ENCODE results near the gene JPH4. TPM values are rescaled to one million over a fixed set of nuclear protein-coding genes. Genes with fewer than 3 reads are reported as not detected.

The JPH4 gene
- total RNA-seq (2022; extraction: Qiagen RNA extraction): 0.06 to 0.10 TPM (median 0.08 TPM) in 5 replicates

DNA sequence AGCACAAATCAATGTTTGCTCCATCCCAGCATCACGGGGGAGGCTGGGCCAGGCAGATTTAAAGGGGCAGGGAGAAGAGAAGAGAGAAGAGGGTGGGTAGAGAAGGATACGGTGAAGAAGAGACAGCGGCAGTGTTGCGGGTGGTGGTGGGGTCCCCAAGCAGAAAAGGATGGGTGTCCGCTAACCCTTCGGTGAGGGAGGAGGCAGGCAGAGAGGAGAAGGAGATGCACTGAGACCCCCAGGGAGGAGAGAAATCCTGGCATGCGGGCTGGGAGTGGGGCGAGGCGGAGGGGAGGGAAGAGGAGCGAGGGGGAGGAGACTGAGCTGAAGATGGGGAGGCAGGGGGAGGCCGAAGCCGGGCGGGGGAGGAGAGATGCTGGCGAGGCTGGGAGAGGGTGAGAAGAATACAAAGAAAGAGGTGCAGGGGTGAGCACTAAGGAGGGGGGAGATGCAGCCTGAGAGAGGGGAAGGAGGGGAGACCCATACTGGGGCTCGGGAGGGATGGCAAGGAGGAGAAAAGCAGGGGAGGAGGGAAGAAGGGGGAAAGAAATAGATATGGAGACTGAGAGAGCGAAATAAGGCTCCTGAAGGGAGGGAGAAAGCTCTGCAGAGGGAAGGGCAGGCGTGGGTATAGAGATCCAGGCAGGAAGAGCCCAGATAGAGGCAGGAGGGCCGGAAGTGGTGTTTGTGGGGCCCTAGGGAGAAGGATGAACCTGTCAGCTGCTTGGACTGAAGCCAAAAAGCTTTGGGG is at the start of gene JPH4:
Gene JPH4 (minus strand): TSS at position 231 of the 751 bp plus-strand sequence. CDS start 1,337 bp downstream, outside the sequence.

DNA sequence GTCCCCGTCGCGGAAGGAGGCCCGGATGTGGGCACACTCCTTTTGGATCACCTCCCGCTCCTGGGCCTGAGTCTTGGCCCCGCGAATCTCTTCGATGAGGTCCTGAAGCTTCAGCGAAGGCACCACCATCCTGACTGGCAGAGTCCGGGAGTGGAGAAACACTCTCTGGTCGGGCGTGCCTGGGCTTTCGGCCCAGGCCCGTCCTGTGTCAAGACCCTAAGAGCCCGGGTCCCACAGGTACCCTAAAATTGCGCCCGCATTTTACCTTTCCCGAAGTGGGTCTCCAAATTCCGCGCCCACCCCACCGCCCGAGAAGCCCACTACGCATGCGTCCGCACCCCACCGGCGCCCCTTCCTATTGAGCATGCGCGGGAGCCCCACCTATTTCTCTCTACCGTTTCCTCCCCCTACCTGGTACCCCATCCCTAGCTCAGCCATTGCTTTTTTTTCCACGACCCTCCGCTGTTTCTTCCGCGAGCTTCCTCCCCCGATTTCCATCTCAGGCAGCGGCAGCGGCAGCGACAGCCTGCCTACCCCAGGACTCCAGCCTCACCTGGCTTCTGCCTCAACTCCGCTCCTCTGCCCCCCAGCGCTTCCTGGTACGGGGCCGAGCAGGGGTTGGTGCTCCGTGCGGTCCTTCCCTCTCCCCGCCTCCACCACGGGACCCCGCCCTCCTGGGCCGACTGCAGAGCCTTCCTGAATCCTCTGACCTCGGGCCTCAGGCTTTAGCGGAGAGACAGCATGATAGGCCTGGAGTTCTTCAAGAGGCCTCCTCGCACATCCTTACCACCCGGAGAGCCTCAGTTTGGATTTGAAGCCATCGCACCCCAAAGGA is 11.2 kb downstream of the JPH4 start, which contains the start of gene AP1G2:
Gene AP1G2 (minus strand): TSS at position 606 of the 835 bp plus-strand sequence. CDS start 477 bp downstream, at position 129.

GRCh38 chr14:23555882-23556699 is 22.5 kb downstream of the JPH4 start, which contains the start of gene THTPA:
Gene THTPA (plus strand): TSS chr14:23556271. CDS start chr14:23556758, 487 bp downstream.

DNA sequence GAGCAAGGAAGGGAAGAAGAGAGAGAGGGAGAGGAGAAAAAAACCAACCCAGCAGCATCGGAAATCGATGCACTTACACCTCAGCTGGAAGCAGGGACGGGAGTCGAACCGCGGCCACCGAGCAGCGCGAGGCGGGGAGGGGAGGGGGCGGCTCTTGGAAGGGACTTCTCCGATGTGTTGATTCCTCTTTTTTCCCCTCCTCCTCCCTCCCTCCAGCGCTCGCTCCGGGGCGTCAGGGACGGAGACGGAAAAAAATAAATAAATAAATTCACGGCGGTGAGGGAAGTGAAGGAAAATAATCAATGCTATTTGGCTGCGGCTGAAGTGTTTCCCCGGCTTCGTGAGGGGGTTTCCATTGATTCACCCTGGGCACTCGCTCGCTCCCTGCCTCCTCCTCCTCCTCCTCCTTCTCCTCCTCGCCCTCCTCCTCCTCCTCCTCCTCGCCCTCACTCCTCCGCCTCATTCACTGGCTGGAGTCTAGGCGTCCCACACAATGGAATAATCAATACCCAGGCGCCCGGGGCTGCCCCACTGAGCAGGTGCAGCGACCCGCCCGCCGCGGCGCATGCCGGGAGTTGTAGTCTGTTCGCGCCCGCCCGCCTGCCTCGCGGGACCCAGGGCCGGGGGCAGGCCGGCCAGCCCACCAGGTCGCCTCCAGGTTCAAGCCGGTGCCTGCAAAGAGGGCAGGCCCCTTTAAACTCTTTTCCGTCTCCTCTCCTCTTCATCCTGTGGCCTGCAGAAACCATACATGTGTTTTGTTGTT is 27.1 kb downstream of the JPH4 start, which contains the start of gene ZFHX2:
Gene ZFHX2 (minus strand): TSS at position 500 of the 763 bp plus-strand sequence. CDS start 16,440 bp downstream, outside the sequence.

Other genes starting within 250 kb of the JPH4 start
- gene SLC22A17, start 225.9 kb downstream of the JPH4 start, total RNA-seq (2022; extraction: Qiagen RNA extraction): 5.8 to 7.4 TPM (median 6.1 TPM) in 5 replicates
- not detected in 5 replicates for gene EFS, start 213.6 kb downstream of the JPH4 start, total RNA-seq (2022; extraction: Qiagen RNA extraction)
- not detected in 5 replicates for gene IL25, start 206.0 kb downstream of the JPH4 start, total RNA-seq (2022; extraction: Qiagen RNA extraction)
- gene CMTM5, start 201.7 kb downstream of the JPH4 start, total RNA-seq (2022; extraction: Qiagen RNA extraction): not detected in 5 replicates
- 0.03 to 0.16 TPM (median 0.12 TPM) in 5 replicates for gene MYH6, start 170.5 kb downstream of the JPH4 start, total RNA-seq (2022; extraction: Qiagen RNA extraction)
- 0.01 TPM in 1 of 5 replicates, not detected in the others for gene MYH7, start 143.1 kb downstream of the JPH4 start, total RNA-seq (2022; extraction: Qiagen RNA extraction)
- gene NGDN, start 109.1 kb downstream of the JPH4 start, total RNA-seq (2022; extraction: Qiagen RNA extraction): 59.7 to 66.1 TPM (median 62.3 TPM) in 5 replicates
- 0.73 to 1.1 TPM (median 0.82 TPM) in 5 replicates for gene ZFHX2, start 27.0 kb downstream of the JPH4 start, total RNA-seq (2022; extraction: Qiagen RNA extraction)
- gene THTPA, start 22.5 kb downstream of the JPH4 start, total RNA-seq (2022; extraction: Qiagen RNA extraction): 11.5 to 16.5 TPM (median 13.3 TPM) in 5 replicates
- 37.6 to 51.5 TPM (median 41.7 TPM) in 5 replicates for gene AP1G2, start 11.0 kb downstream of the JPH4 start, total RNA-seq (2022; extraction: Qiagen RNA extraction)
- gene DHRS2, start 57.6 kb upstream of the JPH4 start, total RNA-seq (2022; extraction: Qiagen RNA extraction): 5.5 to 7.8 TPM (median 6.3 TPM) in 5 replicates

Data from A549 treated with Hydrocortisone at 1 μM for 4 hours (cell line).